GM19438 (cell line): ENCODE results near the gene CD248.
"Not testable (repeated sequence)": the region's sequence is repeated elsewhere in the genome, so short reads cannot be mapped to it uniquely, and the experiment has no call there.

Source experiments
- ATAC-seq: cut with Tn5 transposase; IDR thresholded peaks from one replicate; pipeline ENCODE4 v1.9.1; 2021; ENCODE audit warnings: low read depth; ENCODE audit not compliant: unreplicated experiment

The CD248 gene

DNA sequence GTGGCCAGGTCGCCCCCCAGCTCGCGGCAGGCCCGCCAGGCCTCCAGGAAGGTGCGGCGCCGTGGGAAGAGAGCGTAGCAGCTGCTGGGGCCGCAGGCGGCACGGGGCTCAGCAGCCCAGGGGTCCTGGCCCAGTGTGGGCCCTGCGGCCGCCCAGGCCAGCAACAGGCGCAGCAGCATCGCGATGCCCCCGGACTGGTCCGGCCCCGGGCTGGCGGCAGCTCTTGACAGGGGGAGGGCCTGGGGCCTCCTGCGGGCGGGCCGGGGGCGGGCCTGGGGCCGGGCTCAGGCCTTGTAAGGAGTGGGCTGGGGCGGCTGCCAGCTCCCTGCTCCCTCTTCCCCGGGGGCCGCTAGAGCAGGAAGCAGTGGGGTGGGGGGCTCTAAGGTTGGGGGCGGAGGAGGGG, at the start of gene CD248:
Gene CD248, minus strand, starts transcription at position 196 of the 403 bp plus-strand sequence. Its CDS starts 17 bp downstream, at position 179.
- ATAC-seq: no peak

DNA sequence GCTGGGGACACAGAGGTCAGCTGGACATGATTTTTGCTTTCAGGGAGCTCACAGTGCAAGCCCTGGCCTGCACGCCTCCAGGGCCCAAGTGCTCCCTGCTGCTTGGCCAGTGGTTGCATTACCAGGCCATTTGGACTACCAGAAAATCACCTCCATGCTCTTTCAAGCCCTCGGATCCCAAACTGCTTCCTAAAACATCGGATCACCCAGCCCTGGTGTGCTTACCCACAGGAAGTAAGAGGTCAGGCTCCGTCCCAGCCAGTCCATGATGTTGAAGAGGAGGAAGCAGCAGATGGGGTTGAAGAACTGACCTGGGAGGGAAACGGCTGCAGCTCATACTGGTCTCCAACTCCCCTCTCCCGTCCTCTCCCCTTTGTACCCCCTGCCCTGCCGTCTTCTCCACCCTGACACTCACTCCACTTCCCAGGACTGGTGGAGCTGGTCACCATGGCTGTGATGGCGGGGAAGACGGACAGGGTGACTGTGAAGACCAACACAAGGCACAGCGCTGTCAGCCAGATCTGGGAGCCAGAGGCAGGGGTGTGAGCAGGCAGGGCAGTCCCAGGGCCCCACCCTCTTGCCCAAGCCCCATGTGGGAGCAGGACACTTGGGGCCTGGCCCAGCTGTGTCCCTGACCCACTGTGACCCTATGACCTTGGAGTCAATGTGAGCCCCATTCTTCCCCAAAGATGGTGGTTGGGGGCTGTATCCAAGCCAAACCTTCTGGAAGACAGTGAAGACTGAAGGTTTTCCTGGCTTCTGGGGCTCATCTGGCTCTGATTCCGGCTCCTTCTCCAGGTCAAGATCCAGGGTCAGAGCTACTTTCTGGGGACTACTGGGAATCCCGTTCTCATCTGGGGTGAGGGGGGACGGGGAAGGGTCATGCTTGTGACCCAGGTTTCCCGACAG, 49.1 kb upstream of the CD248 start:
- no peak for ATAC-seq

GRCh38 chr11:66365166-66365565, 48.3 kb upstream of the CD248 start:
- no peak for ATAC-seq

DNA sequence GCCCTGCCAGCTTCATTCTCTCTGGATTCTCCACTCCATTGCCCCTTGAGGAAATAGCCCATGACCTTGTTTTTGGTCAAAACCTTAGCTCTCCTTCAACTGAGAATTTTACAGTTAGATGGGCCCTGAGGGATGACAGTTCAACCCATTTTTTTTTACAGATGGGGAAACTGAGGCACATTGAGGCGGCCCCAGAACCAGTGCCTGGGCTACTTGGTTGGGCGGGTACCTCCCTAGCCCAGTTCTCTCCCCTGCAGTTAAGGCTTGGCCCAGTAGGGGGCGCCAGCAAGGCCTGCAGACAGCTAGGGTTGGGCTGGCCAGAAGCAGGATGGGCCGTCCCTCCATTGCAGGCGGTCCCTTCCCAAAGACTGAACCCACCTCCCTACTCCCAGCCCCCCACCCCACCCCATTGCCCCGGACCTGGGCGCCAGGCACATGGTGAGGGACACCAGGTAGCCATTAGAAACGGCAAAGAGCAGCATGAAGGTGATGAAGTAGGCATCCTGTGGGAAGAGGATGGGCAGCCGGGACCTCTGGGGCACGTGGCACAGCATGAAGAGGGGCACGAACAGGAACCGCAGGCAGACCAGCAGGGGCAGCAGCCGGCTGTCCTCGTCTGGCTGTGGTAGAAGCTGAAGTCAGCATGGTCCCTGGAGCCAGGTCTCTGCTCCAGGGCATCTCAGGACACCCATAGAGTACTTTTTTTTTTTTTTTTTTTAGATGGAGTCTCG, 47.1 kb upstream of the CD248 start:
- ATAC-seq: no peak

DNA sequence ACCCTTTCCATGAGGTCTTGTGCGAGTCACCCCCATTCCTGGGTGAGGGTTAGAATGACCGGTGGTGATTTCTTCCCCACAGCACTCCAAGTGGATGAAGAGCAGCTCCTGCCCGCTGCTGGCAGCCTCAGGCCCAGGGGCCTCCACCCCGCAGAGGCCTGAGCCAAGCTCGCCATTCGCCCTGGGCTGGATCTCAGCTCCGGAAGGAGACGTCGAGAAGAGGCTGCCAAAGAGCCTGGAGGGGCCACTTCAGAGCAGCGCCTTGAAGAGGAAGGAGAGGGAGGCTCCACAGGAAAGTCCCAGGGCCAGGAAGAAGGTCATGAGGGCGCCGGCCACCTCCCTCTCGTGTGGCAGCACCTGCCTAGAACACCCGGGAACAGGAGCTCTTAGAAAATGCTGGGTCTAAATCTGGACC, 46.4 kb upstream of the CD248 start:
- no peak for ATAC-seq

DNA sequence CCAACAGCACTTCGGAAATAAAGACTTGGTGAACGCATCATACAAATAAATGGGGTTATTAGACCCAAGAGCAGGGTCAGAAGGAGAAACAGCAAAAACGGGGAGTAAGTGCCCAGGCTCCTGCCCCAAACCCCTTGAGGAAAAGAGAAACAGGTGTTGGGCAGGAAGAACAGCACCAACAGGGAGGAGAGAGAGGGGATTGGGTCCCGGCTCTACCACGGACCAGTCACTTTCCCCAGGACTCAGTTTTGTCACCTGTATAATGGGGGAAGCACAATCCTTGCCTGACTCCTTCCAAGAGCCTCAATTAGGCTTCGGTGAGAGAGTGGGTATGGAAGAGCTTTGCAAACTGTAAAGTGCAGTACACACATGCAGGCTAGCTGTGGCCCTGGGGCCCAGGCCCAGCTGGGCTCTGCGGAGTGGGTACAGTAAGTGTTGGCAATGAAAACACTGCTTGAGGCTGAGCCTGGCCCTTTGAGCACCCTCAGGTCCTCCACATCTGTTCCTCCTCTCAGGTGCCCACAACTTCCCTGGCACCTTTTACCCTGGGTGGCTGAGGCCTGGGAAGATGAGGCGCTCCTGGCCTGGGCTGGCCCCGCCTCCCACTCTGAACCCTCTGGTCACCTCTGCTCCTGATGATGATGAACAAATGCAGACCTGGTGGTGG, 45.8 kb upstream of the CD248 start:
- no peak for ATAC-seq

DNA sequence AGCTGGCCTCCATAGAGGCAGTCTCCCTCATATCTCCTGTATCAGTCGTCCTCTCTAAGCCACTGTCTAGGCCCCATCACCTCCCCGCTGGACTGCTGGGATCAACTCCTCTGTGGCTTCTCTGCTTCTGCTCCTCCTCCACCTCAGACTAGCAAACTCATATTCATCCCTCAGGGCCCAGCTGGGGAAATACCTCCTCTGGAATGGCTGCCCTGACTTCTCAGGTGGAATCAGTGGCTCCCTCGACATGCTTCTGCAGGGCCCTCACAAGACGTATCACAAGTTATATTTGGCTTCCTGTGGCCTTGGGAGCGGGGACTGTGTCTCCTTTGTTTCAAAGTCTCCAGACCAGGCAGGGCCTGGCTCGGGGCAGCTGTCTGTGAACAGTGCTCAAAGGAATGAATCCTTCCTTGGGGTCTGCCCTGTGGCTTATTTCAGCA, 44.7 kb upstream of the CD248 start:
- ATAC-seq: no peak

GRCh38 chr11:66360406-66361073, 43.7 kb upstream of the CD248 start:
- ATAC-seq: no peak

DNA sequence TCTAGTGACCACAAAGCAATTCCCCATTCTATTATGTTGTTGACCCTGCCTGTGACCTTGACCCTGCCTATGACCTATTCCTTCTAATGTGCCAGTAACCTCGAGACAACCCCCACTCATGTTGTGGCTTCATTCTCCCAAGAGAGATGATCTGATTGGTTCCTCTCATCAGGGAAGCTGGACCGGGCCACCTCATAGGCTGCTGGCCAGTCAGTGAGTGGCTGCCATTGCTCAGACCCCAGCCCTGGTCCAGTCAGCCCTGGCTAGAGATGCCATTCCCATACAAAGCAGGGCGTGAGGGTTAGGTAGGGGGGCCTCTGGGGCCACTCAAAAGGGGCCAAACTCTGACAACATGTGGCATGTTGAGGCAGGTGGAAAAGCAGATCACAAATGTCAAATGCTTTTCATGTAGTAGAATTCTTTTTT, 42.8 kb upstream of the CD248 start:
- ATAC-seq: no peak

- ATAC-seq: not testable (repeated sequence)
Observed at GRCh38 chr11:66350560-66351235, 33.9 kb upstream of the CD248 start.

DNA sequence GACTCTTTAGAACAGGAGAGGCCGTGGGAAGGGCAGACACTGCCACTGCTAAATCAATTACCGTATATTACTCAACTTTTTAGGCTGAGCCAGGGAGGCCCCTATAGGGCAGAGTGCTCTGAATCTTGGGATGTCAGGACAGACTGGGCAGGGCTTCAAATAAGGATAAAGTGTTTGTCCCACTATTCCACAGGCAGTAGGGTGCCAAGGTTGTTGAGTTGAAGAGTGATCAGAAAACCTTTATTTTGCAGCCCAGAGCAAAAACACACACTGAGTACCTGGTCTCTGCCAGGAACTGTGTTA, 32.2 kb upstream of the CD248 start:
- ATAC-seq: no peak

- no peak for ATAC-seq
Observed at GRCh38 chr11:66347425-66348276, 30.8 kb upstream of the CD248 start, which contains the start of gene B4GAT1. B4GAT1 (minus strand) TSS chr11:66347629; CDS start chr11:66347545, 84 bp downstream.

- ATAC-seq: no peak
Observed at GRCh38 chr11:66346476-66347424, 29.9 kb upstream of the CD248 start.

DNA sequence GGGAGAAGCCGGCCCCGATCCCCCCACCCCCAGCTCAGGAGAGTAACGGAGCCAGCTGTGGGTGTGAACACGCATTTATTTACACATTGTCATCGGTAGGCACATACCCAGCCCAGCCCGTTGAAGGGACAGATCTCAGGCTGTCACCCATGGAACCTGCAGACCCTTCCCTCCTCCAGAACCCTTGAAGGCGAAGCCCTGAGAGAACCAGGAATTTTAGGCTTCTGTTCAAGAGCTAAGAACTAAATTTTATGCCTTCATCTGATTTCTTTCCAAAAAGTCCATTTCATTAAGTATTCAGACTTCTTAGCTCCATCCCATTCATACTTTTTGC, 28.4 kb upstream of the CD248 start:
- peak; percentile 6 for ATAC-seq

GRCh38 chr11:66344550-66345315, 27.9 kb upstream of the CD248 start, which contains the start of gene BRMS1:
BRMS1 (minus strand) TSS chr11:66345104; CDS start chr11:66342234, 2,870 bp downstream.
- peak; percentile 59 for ATAC-seq

DNA sequence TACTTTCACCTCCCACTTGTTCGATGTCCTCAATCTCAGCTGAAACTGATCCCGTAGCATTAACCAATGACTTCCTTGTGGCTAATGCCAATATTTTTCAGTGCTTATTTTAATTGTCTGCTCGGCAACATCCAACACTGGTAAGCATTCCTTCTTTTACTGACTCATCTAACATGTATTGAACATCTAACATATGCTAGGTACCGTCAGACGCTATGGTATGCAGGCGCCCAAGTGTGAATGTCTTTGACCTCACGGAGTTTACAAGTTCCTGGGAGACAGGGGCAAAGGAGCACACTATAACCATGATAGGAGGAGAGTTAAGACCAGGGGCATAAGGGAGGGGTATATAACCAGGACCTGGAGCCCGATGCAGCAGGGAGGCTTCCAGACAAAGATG, 26.3 kb upstream of the CD248 start:
- ATAC-seq: no peak

DNA sequence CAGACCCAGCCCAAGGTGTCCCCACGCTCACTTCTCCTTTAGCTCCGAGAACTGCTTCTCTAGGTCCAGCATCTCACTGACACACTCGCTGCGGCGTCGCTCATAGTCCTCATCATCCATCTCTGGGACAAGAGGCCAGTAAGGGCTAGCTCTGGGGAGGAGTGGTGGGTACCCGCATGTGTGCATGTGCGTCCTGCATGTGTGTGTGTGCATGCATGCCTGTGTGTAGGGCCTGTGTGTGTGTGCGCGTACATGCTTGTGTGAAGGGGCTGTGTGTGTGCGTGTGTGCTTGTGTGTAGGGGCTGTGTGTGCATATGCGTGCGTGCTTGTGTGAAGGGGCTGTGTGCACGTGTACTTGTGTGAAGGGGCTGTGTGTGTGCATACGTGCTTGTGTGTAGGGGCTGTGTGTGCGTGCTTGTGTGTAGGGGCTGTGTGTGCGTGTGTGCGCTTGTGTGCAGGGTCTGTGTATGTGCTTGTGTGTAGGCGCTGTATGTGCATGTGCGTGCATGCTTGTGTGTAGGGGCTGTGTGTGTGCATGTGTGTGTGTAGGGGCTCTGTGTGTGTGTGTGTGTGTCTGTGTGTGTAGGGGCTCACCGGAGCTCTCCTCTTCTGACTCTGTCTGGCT, 24.8 kb upstream of the CD248 start:
- ATAC-seq: no peak
